RCC 7860 (cell line): Measurements from ENCODE around the gene LDHA.

Source experiments
- DNase-seq: peaks from one replicate; pipeline ENCODE4 v3.0.0-alpha.2; 2015; ENCODE audit warnings: low spot score
- FAIRE-seq: peaks from 2 replicates; lab custom pipeline; 2012; peaks lifted over from hg19 to GRCh38; lab: Jason Lieb, UNC

Gene LDHA

DNA sequence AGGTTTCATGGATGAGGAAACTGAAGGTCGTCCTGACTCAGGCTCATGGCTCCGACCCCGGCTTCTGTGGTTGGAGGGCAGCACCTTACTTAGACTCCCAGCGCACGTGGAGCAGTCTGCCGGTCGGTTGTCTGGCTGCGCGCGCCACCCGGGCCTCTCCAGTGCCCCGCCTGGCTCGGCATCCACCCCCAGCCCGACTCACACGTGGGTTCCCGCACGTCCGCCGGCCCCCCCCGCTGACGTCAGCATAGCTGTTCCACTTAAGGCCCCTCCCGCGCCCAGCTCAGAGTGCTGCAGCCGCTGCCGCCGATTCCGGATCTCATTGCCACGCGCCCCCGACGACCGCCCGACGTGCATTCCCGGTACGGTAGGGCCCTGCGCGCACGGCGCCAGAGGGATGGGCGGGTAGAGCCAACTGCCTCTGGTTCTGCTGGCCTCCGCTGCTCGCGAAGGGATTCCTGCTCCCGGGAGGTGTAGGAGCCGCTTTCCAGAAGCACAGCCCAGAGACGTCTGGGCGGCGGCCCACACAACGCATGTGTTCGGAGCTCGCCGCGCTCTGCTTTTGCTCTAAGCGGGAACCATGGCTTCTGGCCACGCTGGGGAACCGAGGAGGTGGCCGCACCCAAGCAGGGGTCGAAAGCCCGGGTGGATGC lies at the start of gene LDHA:
LDHA (plus strand) TSS at position 289 of the 653 bp plus-strand sequence. CDS start 2,280 bp downstream, outside the sequence.
- FAIRE-seq (peak; percentile 83), DNase-seq (peak; percentile 95)

DNA sequence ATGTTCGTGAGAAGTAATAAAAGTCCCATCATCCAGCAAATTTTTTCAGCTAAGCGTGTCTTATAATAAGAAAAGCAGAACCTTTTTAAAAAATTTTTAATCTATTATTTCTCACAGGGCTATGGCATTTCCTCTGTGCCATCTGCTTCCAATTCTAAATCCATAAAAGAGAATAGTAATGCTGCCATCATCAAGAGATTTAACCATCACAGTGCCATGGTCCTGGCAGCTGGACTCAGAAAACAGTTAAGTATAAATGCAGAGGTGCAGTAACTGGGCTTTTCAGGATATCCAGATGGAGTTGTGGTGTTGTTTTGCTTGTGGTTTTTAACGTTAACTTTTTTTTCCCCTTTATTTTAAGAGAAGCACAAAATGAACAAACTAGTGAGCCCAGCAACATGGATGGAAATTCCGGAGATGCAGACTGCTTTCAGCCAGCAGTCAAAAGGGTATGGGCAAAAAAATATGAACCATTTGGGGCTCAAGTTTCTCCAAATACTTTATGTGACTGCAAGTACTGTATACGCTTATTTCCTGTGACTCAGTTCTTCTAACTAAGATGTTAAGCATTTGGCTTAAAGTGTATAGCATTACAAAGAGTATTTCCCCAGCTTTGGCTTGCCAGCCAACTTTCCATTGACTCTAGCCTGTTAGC lies 46.8 kb upstream of the LDHA start:
- DNase-seq = no peak
- FAIRE-seq = no peak

DNA sequence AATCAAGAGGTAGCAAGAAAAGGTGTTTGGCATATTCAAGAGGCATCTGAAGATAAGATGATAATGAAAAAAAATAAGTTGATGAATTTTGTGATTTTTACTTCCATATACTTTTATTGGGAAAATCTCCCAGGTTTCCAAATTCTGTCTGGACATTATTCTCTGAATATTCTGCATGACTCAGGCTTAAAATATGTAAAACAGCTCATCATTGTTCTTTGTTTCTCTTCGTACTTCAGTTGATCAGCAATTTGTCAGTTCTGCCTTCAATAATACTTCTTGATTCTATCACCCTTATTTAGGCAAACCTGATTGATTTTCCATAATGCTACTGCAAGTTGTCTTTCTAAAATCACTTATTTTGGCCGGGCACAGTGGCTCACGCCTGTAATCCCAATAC lies 41.8 kb upstream of the LDHA start:
- DNase-seq (no peak), FAIRE-seq (no peak)

DNA sequence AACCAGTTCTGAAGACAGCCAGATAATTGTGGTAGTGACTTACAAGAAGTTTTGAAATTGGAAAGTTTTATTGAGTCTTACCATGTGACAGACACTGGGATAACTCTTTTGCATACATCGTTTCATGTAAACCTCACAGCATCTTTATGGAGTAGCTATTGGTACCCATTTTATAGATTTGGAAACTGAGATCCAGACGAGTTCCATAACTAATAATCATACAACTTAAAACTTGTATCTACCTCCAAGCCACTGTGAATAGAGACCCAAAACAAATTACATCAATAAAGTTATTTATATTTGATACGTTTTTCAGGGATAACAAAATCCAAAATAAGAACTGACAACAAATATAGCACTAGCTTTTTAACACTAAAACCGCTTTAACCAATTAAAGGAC lies 35.7 kb upstream of the LDHA start:
- DNase-seq (no peak), FAIRE-seq (no peak)

GRCh38 chr11:18361154-18361553 lies 33.2 kb upstream of the LDHA start:
- no peak for DNase-seq
- FAIRE-seq = no peak

GRCh38 chr11:18364495-18365073 lies 29.8 kb upstream of the LDHA start:
- FAIRE-seq (no peak), DNase-seq (no peak)

DNA sequence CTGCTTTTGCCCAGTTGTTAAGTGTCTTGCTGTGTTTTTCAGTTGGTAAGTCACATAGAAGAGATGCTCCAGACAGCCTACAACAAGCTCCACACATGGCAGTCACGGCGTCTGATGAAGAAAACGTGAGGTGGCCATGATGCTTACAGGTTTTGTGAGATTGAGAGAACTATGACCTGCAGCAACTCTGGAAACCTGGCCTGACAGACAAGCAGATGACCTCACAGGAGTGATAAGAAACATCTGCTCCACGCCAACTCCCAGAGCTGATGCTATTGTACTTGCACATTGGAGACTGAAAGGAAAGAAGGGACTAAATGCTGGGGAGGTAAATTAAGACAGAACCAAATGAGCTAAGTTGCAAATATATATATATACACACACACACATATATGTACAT lies 28.6 kb upstream of the LDHA start:
- FAIRE-seq (no peak), DNase-seq (no peak)

- no peak for DNase-seq
- no peak for FAIRE-seq
Observed at GRCh38 chr11:18366286-18366685, 28.1 kb upstream of the LDHA start.

GRCh38 chr11:18367431-18367830 lies 26.9 kb upstream of the LDHA start:
- FAIRE-seq (no peak), DNase-seq (no peak)

DNA sequence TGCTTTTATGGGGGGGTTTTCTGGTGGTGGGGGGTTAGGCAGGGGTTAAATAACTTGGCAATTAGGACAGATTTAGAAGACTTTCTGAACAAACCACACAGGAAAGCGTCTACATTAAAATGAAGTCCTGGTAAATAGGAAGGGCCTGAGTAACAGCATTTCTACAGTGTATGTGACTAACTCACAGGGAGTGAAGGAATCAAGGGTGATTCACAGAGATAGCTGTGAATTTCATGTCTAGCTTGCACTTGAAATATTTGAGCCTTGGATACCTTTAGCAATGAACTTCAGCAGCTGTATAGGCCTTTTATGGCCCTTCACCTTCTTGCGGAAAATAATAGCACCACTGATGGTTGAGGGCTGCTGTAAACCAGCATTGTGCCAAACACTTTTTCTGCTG lies 26.1 kb upstream of the LDHA start:
- FAIRE-seq (no peak), DNase-seq (peak; percentile 33)

- no peak for FAIRE-seq
- no peak for DNase-seq
Observed at GRCh38 chr11:18369398-18369797, 25.0 kb upstream of the LDHA start.

- FAIRE-seq (no peak), DNase-seq (no peak)
Observed at GRCh38 chr11:18371279-18371678, 23.1 kb upstream of the LDHA start.

DNA sequence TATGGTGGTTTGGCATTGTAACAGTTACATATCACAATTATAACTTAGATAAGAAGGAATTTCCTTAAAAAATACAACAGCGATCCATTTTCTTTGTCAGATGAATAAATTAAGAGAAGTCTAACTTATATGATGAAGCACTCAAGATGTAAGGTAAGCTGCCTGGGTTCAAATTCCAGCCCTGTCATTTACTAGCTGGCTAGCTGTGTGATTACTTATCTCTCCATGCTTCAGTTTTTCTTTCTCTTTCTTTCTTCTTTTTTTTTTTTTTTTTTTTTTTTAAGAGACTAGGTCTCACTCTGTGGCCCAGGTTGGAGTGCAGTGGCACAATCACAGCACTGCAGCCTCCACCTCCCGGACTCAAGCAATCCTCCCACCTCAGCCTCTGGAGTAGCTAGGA lies 22.2 kb upstream of the LDHA start:
- FAIRE-seq (no peak), DNase-seq (no peak)

- DNase-seq = no peak
- no peak for FAIRE-seq
Observed at GRCh38 chr11:18374956-18375355, 19.4 kb upstream of the LDHA start.

- DNase-seq = no peak
- FAIRE-seq = no peak
Observed at GRCh38 chr11:18375941-18376340, 18.4 kb upstream of the LDHA start.

GRCh38 chr11:18379201-18379600 lies 15.2 kb upstream of the LDHA start:
- FAIRE-seq (no peak), DNase-seq (no peak)

DNA sequence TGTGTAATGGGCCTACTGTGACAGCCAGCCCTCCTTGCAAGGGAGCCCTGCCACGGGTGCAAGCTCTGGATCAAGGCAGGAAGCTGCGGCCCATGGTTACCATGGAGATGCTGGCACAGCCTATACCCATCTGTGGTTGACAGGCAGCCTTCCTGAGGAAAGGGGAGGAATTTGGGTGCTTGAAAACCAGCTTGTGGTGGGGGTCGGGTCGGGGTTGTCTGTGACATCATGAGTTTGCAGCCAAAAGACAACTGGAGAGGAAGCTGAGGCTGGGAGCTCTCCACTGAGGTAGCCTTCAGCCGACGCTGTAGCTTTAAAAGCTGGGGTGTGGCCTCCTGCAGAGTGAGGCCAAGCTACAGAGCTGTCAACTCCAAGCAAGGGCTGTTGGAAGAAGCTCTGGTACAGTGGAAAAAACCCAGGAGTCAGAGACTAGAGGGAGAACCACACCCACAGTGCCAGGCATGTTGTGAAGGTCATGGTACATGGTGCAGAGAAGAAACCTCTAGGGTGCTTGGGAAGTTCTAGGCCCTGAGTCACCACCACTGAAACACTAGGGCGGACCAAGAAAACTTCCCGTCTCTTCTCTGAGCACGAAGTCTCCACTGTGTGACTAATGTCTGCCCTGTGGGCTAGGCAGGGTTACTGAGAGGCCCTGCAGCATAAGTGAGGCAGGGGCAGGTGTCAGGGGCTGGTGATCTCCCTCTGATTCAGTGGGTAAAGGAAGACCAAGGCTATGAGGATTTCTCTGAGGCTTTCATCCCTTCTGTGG lies 10.8 kb upstream of the LDHA start:
- peak; percentile 94 for FAIRE-seq
- peak; percentile 99 for DNase-seq

DNA sequence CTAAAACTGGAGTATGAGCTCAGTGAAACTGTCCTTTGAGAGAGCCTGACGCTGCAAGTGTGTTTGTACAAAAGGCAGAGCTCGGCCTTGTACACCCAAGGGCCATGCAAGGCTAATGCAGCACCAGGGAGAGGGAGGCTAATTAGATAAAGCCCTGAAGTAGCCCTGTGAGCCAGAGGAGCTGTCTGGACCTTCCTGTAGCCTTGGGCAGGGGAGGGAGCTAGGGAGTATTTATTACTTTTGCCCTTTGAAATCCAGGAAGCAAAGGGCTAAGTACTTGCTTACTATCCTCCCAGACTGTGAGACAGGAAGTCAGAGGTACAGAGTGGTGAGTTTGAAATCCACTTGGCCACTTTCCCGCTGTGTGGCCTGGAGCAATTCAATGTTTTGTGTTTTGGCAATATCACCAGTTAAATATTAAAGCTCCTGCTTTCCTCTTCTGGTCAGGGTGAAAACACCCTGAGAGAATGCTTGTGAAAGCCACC lies 10.2 kb upstream of the LDHA start:
- peak; percentile 92 for FAIRE-seq
- DNase-seq = peak; percentile 90

GRCh38 chr11:18390088-18390487 lies 4.3 kb upstream of the LDHA start:
- no peak for FAIRE-seq
- DNase-seq = no peak

GRCh38 chr11:18392434-18393321 lies 1.7 kb upstream of the LDHA start:
- FAIRE-seq (no peak), DNase-seq (no peak)
